GM12878 (cell line): ENCODE results near the gene NRP2. TPM values are rescaled to one million over a fixed set of nuclear protein-coding genes. Genes with fewer than 3 reads are reported as not detected.

ENCODE experiments used
- ATAC-seq: fragments of 200-7000 bp; cut with Tn5 transposase; 3 replicates; pipeline ENCODE4 v1.9.1; 2020; ENCODE audit warnings: mild to moderate bottlenecking, moderate library complexity
- BruUV-seq: library from RNA; stranded (reverse); fragments of 400-500 nt; replicated peaks from 2 replicates; lab custom pipeline; 2021; lab: Mats Ljungman, UMichigan
- CTCF ChIA-PET: fragments of 300-600 bp; sonication (Branson Sonifier 250); formaldehyde crosslinking; extraction: SDS; loops from one replicate; lab custom pipeline; 2021; ENCODE audit warnings: inconsistent platforms; lab: Yijun Ruan, JAX
- POLR2A ChIA-PET: fragments of 350-600 bp; formaldehyde crosslinking; extraction: SDS; loops from one replicate; lab custom pipeline; 2021; ENCODE audit warnings: inconsistent platforms; lab: Charles Lee
- RAD21 ChIA-PET: fragments of 300-600 bp; sonication (Branson Sonifier 250); formaldehyde crosslinking; loops from one replicate; lab custom pipeline; 2023; ENCODE audit warnings: antibody characterized with exemption; ENCODE audit not compliant: unreplicated experiment; lab: Charles Lee
- SMC1A ChIA-PET: fragments of 300-600 bp; sonication (Branson Sonifier 250); formaldehyde crosslinking; loops from one replicate; lab custom pipeline; 2023; ENCODE audit not compliant: unreplicated experiment, uncharacterized antibody; lab: Charles Lee
- DNase-seq: peaks from one replicate; pipeline ENCODE4 v3.0.0-alpha.2; 2011; ENCODE audit warnings: low read depth, low spot score
- FAIRE-seq: peaks from 3 replicates; lab custom pipeline; 2011; peaks lifted over from hg19 to GRCh38; lab: Jason Lieb, UNC
- H2AFZ ChIP-seq: 2 replicates; pipeline ENCODE4 v1.6.0; 2011; ENCODE audit warnings: low read depth, low read length, control low read depth; ENCODE audit not compliant: control insufficient read depth
- H3K27ac ChIP-seq: 2 replicates; pipeline ENCODE4 v1.5.1; 2011; ENCODE audit warnings: control low read depth; ENCODE audit not compliant: control insufficient read depth, insufficient read depth
- H3K27me3 ChIP-seq, 2 experiments: replicated peaks in 1 of 2; 2 replicates each; pipeline versions ENCODE4 v1.6.0 to v1.6.1; 2011; ENCODE audit warnings: low read length in 1 of 2; ENCODE audit not compliant: control insufficient read depth in 2 of 2, insufficient read depth in 2 of 2
- H3K36me3 ChIP-seq, 2 experiments: 2 replicates each; pipeline ENCODE4 v1.5.1; 2011; ENCODE audit warnings: low read length in 1 of 2; ENCODE audit not compliant: control insufficient read depth in 2 of 2, insufficient read depth in 2 of 2
- H3K4me1 ChIP-seq: 2 replicates; pipeline ENCODE4 v1.6.1; 2011; ENCODE audit warnings: mild to moderate bottlenecking, low read length, moderate library complexity, mixed read lengths; ENCODE audit not compliant: control insufficient read depth, insufficient read depth
- H3K4me2 ChIP-seq: 2 replicates; pipeline ENCODE4 v1.6.0; 2011; ENCODE audit warnings: control low read depth; ENCODE audit not compliant: control insufficient read depth, insufficient read depth
- H3K4me3 ChIP-seq: fragments of 200-600 bp; sonication (generic); 2 replicates; pipeline ENCODE4 v1.5.1; 2016
- H3K79me2 ChIP-seq: 2 replicates; pipeline ENCODE4 v1.6.0; 2011; ENCODE audit warnings: low read length; ENCODE audit not compliant: control insufficient read depth, insufficient read depth
- H3K9ac ChIP-seq: 2 replicates; pipeline ENCODE4 v1.8.0; 2011; ENCODE audit warnings: low read length, control low read depth, mixed read lengths; ENCODE audit not compliant: control insufficient read depth, insufficient read depth
- H3K9me3 ChIP-seq: replicated peaks from 3 replicates; pipeline ENCODE4 v1.5.1; 2011; ENCODE audit warnings: mild to moderate bottlenecking, low read length; ENCODE audit not compliant: control insufficient read depth, insufficient read depth
- H4K20me1 ChIP-seq: 2 replicates; pipeline ENCODE4 v1.6.0; 2011; ENCODE audit not compliant: control insufficient read depth, insufficient read depth
- ESRRA ChIP-seq: IDR thresholded peaks from 2 replicates; pipeline ENCODE4 v1.6.1; 2012; ENCODE audit warnings: mild to moderate bottlenecking, low read length, improper control_type of control experiment
- SREBF1 ChIP-seq: IDR thresholded peaks from 2 replicates; pipeline ENCODE4 v1.6.1; 2012; ENCODE audit warnings: mild to moderate bottlenecking, low read length
- SUZ12 ChIP-seq: fragments of 200-600 bp; sonication (generic); IDR thresholded peaks from one replicate; pipeline ENCODE4 v1.6.1; 2018; ENCODE audit warnings: antibody characterized with exemption, mild to moderate bottlenecking; ENCODE audit not compliant: unreplicated experiment
- YY1 ChIP-seq: IDR thresholded peaks from 2 replicates; pipeline ENCODE4 v1.6.1; 2011; ENCODE audit warnings: low read depth, mild to moderate bottlenecking, low read length
- ZNF217 ChIP-seq: fragments of 450-650 bp; IDR thresholded peaks from 2 replicates; pipeline ENCODE4 v1.6.1; 2017; ENCODE audit warnings: antibody characterized with exemption, mild to moderate bottlenecking
- WGBS: methylation state at CpG from one replicate; pipeline ENCODE4 v1.1.6; 2016; ENCODE audit warnings: low lambda C conversion rate; ENCODE audit not compliant: insufficient replicate concordance, insufficient coverage; ENCODE audit errors: missing lambda C conversion rate; 5-methylcytosine and 5-hydroxymethylcytosine counted together
- in situ Hi-C: fragments of 300-500 bp; cut with MboI; formaldehyde crosslinking; loops from 9 replicates; pipeline ENCODE4 v1.14.3; 2018; ENCODE audit warnings: mixed read lengths
- intact Hi-C: fragments of 100-400 bp; cut with micrococcal nuclease; formaldehyde crosslinking; loops from one replicate; pipeline ENCODE4 v1.14.2; 2022; ENCODE audit not compliant: unreplicated experiment
- polyA plus RNA-seq, 11 experiments: library from polyadenylated mRNA; depleted of rRNA in 4 of 11; unstranded in 6 of 11; stranded (reverse) in 5 of 11; fragments of >200 nt; fragmentation: Nextera tagmentation in 4 of 11; fragmentation: Illumina TruSeq in 1 of 11; extraction: Ambion mirVana in 4 of 11; extraction: Trizol in 1 of 11; gene quantifications; 1 replicate in 1 of 11; 2 replicates in 10 of 11; pipeline versions ENCODE4 v1.2.1 to v1.2.3, GENCODE V29; 2011 to 2016; ENCODE audit warnings: inconsistent platforms in 2 of 11, missing spikeins in 2 of 11, low read depth in 1 of 11
- total RNA-seq, 4 experiments: library from RNA; depleted of rRNA in 3 of 4; stranded (reverse); fragments of >200 nt in 3 of 4; fragmentation: Illumina TruSeq in 1 of 4; extraction: Trizol in 1 of 4; gene quantifications; 2 replicates each; pipeline versions ENCODE4 v1.2.1 to v1.2.3, GENCODE V29; 2013 to 2021
- TF ChIP-seq, protein P1 (sequence below): fragments of 450-650 bp; IDR thresholded peaks from 2 replicates; pipeline ENCODE4 v1.6.1; 2017; ENCODE audit warnings: mild to moderate bottlenecking
- TF ChIP-seq, protein P2 (sequence below): IDR thresholded peaks from 2 replicates; pipeline ENCODE4 v1.6.1; 2012; ENCODE audit warnings: low read depth, low read length, improper control_type of control experiment
- TF ChIP-seq, protein P3 (sequence below): fragments of 150-350 bp; IDR thresholded peaks from 2 replicates; pipeline ENCODE4 v1.6.1; 2014; ENCODE audit warnings: mild to moderate bottlenecking, low read depth, low read length

The NRP2 gene
- total and polyA plus RNA-seq, 10 of the 15 experiments (the other 5 are each of a cell fraction or from before 2014, with no cell fraction given), result 0.06 to 1.2 (median 0.46) TPM

- Histone ChIP-seq H3K9ac (no peak overlapping the region), H3K36me3 (no peaks in the 10 kb centered on the region), H2AFZ (no peak overlapping the region), H3K27me3 (peaks cover 0 to 6% of the 10 kb centered on the region in 2 experiments; a peak in 3 of 4 replicates), H3K4me1 (no peaks in the 10 kb centered on the region), H3K4me2 (no peak overlapping the region)
- no TSS peak for BruUV-seq
- ChIA-PET SMC1A (no interaction called here), CTCF (interaction anchor here (1.5 to 1.6 kb wide), 2 partner anchors 16 to 28 kb away, joined by 4 to 5 read pairs; no protein-coding TSS in a partner anchor), POLR2A (no interaction called here), RAD21 (no interaction called here)
- intact Hi-C loops, result no loop called here
- no peak for TF ChIP-seq ESRRA
- TF ChIP-seq ZNF217, result no peak
- no peak for TF ChIP-seq SREBF1
- no peak for TF ChIP-seq SUZ12
- TF ChIP-seq, protein P1, sequence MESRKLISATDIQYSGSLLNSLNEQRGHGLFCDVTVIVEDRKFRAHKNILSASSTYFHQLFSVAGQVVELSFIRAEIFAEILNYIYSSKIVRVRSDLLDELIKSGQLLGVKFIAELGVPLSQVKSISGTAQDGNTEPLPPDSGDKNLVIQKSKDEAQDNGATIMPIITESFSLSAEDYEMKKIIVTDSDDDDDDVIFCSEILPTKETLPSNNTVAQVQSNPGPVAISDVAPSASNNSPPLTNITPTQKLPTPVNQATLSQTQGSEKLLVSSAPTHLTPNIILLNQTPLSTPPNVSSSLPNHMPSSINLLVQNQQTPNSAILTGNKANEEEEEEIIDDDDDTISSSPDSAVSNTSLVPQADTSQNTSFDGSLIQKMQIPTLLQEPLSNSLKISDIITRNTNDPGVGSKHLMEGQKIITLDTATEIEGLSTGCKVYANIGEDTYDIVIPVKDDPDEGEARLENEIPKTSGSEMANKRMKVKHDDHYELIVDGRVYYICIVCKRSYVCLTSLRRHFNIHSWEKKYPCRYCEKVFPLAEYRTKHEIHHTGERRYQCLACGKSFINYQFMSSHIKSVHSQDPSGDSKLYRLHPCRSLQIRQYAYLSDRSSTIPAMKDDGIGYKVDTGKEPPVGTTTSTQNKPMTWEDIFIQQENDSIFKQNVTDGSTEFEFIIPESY, result no peak
- no peak for TF ChIP-seq YY1
- TF ChIP-seq, protein P2, sequence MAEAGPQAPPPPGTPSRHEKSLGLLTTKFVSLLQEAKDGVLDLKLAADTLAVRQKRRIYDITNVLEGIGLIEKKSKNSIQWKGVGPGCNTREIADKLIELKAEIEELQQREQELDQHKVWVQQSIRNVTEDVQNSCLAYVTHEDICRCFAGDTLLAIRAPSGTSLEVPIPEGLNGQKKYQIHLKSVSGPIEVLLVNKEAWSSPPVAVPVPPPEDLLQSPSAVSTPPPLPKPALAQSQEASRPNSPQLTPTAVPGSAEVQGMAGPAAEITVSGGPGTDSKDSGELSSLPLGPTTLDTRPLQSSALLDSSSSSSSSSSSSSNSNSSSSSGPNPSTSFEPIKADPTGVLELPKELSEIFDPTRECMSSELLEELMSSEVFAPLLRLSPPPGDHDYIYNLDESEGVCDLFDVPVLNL, result no peak
- TF ChIP-seq, protein P3, sequence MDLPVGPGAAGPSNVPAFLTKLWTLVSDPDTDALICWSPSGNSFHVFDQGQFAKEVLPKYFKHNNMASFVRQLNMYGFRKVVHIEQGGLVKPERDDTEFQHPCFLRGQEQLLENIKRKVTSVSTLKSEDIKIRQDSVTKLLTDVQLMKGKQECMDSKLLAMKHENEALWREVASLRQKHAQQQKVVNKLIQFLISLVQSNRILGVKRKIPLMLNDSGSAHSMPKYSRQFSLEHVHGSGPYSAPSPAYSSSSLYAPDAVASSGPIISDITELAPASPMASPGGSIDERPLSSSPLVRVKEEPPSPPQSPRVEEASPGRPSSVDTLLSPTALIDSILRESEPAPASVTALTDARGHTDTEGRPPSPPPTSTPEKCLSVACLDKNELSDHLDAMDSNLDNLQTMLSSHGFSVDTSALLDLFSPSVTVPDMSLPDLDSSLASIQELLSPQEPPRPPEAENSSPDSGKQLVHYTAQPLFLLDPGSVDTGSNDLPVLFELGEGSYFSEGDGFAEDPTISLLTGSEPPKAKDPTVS, result no peak
- TF ChIP-seq, all 136 proteins: peak for 0
- 60% methylated on average over 3 of the region's 3 CpGs for WGBS
- no peaks in the 10 kb centered on the region for H4K20me1 ChIP-seq
- H3K27ac ChIP-seq, result no peak overlapping the region
- no peak overlapping the region for H3K4me3 ChIP-seq
- FAIRE-seq (no peak), ATAC-seq (no peak), DNase-seq (no peak)
- H3K79me2 ChIP-seq, result no peaks in the 10 kb centered on the region
- H3K9me3 ChIP-seq, result no peaks in the 10 kb centered on the region
- in situ Hi-C loops, result no loop called here
Measured at GRCh38 chr2:205692104-205692503, 9.8 kb downstream of the NRP2 start.
